Activated gamma-delta T cell (primary cell): ENCODE measurements around the gene MITF.

Source experiments
- DNase-seq: peaks from one replicate; lab custom pipeline; 2025; lab: John Stamatoyannopoulos, UW

MITF gene

DNA sequence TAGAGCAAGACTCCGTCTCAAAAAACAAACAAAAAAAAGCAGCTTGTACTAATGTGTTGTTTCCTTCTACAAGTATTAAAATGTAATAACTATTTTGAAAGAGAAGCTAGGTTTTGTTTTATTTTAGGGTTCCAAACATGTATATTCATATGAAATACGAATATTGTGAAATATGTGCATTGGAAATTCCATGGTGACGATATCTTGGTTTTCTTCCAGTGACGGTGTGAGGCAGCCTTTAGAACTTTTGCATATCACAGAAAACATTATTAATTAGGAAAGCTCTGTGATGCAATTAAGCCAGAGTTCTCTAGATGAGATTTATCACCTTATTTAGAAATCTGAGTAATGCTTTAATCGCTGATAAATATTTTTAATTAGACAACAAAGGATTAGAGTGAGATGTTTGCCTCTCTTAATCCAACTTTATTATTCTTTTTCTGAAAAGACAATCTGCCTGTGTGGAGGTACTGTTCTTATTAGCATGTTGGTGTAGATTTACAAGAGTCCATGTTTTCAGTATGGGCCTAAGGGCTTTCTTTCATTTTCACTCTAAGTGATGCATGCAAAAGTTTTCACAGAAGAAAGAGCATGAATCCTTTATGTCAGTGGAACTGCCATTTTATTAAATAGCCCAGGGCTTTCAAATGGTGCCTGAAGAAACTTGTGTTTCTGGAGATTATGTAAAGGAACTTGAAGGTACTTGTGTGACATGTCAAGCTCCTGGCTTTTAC, 222.6 kb downstream of the MITF start:
- no peak for DNase-seq

DNA sequence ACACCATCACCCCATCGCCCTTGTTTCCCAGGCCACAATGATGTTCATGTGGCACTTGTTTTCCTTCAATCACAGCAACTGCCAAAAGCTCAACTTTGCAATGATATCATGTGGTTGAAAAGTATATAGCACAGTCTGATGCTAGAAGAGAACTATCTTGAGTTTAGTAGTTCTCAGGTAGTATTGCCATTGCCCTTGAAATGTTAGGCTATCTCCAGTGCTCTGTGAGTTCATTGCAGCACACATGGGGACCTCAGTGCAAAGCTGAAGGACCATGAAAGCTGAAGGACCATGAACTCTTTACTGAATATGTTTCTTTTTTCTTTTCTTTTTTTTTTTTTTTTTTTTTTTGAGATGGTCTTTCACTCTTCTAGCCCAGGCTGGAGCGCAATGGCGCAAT, 224.4 kb downstream of the MITF start:
- no peak for DNase-seq

GRCh38 chr3:69967156-69967555, 227.9 kb downstream of the MITF start:
- DNase-seq: no peak

DNA sequence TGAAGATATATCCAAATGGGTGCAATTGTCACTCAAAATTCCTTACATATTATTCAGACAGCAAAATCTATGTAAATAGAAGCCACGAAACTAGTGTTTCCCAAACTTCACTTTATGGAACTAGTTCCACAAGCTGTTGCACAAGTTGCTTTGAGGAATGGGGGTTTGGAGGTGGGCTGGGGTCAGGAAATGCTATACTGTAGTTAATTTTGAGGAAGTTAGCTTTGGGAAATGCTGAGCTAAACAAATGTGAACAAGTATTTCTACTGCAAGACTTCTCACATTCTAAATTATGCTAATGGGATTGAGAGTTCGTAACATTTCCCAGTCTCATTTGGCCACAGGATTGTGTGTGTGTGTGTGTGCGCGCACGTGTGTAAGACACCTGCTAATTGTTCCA, 231.6 kb downstream of the MITF start:
- no peak for DNase-seq

- no peak for DNase-seq
These were observed 233.4 kb downstream of the MITF start for GRCh38 chr3:69972672-69973071.

- no peak for DNase-seq
These were observed 236.8 kb downstream of the MITF start for GRCh38 chr3:69976021-69976420.

DNA sequence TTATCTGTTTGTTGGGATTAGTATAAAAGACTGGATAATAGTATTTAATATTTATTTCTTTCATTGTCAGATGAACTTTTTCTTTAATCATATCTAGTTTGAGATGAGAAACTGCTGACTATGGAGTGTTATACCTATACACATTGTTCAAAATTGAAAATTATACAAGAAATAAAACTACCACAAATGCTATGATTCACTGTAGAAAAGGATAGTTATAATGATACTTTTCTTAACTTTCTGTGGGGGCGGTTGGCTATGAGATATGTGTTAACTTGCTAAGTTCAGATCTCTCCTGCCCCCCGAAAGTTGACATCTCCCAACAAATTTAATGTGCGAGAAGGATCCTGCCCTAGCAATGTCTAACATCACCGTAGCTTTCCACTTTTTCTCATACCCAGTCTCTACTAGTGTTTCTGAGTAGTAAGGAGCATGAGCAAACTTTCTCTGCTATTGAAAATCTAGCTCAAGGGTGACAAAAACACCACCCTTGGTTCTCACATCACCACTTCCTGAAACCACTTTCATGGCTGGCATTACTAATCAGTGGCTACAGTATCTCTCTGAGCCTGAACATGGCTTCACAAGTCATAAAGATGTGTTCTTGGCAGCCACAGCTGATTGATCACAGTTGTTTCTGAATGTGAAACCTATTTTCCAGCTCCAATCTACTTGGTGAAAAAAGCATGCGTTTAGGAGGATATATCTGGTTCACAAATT, 244.4 kb downstream of the MITF start:
- DNase-seq: no peak

- DNase-seq: no peak
These were observed 246.0 kb downstream of the MITF start for GRCh38 chr3:69985266-69985665.

DNA sequence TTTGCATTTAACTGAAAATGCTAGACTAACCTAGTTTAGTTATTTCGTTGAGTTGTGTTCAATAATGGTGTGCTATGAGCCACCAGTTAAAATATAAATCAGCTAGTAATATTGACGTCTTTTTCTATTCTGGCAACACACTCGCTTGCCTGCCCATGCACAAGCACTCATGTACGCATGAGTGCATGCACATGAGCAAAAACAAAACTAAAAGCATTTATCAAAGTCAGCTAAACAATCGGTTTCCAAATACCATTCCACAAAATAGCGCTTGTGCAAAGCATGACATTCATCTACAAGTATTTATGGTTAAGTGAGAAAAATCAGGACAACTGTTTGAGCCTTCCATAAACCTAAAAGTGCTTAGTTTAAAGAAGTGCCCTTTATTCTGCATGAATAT, 247.2 kb downstream of the MITF start:
- no peak for DNase-seq

DNA sequence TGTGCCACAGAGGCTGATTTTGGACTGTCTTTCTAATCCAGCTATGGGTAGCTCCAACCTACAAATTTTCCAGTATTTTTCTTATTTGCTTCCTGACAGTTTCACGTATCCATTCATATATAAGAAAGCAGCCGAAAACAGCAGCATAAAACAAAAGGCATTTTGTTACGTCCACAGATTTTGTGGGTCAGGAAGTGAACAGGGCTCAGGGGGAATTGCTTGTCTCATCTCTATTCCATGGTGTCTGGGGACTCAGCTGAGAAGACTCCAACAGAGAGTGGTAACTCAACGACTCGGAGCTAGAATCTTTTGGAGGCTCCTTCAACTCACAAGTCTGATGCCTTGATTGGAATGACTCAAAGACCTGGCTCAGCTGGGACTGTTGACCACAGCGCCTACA, 248.6 kb downstream of the MITF start:
- no peak for DNase-seq

DNA sequence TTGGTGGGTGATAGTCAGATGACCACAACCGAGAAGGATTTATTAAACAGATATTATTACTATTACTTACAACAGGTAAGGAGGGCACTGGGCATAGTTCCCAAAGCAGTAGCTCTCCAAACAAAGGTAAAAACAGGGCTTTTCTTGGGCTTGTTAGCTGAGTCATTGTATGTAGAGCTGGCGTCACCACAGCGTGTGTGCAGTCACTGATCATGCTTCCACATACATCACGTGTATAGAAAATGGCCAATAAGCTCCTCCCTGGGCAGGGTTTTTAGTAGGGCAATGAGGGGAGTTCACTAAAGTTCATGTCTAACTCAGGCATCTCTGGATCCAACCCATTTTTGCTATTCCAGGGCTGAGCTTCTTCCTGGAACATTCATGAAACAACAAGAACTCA, 254.5 kb downstream of the MITF start:
- DNase-seq: no peak

GRCh38 chr3:69994919-69995318, 255.7 kb downstream of the MITF start:
- DNase-seq: no peak

- DNase-seq: no peak
These were observed 258.5 kb downstream of the MITF start for GRCh38 chr3:69997631-69998307.

DNA sequence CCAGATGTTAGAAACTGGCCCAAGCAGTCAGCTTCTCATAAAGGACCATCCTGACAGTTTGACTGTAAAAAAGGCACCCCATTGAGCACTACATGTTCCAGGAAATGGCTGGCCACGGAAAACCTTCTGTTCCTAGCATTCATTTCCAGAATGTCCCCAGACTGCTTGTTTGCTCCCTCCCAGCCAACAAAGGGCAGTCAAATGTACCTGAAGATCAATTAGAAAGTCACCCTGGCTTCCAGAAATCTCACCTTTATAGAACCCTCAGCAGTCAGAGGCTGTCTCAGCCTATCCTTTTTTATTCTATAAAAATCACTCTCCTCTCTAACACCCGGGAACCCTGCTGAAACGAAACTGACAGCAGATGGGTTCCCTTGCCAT, 259.5 kb downstream of the MITF start:
- DNase-seq: no peak

DNA sequence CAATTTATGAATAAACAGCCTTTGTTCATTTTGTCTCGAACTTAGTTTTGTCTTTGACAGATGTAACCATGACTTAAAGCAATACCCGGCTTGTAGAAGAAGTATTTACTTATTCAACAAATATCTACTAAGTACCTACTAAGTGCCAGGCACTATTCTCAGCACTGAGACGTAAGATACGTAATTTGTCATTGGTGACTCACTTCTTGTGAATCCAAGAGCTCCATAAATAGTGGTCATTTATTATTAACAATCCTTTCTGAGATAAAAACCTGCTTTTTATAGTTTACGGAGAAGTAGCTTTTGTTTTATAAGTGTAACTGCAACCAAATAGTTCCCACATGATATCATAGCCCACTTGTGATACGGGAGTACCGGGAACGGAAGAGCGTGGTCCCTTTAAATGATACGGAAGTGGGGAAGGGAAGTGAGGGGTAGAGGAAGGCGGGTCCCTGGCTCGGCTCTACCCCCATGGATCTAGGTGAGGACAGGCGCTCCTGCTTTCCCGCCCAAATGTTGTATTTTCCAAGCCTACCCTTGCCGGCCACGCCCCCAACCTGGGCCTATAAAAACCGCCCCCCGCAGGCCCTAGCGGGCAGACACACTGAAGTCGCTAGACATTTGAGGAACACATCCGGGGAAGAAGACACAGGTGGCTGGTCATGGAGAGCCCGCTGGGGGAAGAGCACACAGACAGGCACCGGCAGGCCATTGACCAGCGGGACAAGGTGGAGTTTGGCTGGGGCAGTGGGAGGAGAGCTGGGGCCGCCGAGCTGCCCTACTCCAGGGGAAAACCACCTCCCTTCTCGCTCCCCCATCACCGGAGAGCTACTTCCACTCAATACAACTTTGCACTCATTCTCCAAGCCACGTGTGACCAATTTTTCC, 260.1 kb downstream of the MITF start, which contains the start of gene SAMMSON:
Gene SAMMSON (plus strand): TSS at position 594 of the 888 bp plus-strand sequence.
- no peak for DNase-seq

DNA sequence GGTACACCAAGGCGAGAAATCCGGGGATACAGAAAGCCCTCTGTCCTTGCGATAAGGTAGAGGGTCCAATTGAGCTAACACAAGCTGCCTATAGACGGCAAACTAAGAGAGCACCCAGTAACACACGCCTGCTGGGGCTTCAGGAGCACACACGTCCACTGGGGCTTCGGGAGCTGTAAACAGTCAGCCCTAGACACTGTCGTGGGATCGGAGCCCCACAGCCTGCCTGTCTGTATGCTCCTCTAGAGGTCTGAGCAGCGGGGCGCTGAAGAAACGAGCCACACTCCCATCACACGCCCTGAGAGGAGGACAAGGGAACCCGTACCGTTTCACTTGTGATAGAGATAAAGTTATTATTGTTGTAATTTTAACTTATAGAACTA, 260.8 kb downstream of the MITF start:
- no peak for DNase-seq

DNA sequence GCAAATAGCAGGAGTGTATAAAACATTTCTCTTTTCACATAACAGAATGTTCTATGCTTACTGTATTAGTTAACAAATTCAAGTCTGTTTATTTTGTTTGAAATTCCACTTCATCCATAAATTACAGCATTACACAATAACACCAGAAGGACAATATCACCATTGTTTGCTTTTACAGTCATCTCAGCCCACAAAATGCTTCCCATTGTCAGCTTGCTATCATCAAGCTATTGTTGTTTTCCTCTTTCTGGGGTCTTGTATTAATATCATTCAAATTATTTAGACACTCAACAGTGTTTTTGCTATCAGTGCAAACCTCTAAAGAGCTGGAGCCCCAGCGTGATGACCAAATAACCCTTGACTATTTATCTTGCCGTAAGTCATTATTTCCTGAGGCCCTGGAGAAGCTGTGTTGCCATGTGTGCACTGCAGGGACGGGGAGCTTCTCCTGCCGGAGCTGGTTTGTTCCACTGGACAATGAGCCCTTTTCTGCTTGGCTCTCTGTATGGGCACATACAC, 261.4 kb downstream of the MITF start:
- DNase-seq: no peak

GRCh38 chr3:70003119-70003518, 263.9 kb downstream of the MITF start:
- no peak for DNase-seq

DNA sequence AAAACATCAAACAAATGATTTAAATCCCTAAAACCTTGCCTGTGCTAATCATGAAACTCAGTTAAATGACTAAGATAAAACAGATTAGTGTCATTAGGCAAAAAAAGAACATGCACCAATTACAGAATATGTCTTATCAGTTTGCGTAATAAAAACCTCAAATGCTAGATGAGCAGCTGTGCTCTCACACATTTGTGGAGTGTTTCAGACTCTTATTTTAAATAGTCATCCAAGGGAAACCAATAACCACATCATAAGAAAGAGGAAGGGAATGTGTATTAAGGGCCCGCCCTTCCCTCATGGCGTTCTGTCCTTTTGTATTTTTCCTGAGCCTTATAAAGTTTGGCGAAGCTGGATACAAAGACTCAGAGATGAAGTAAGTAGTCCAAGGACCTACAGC, 266.8 kb downstream of the MITF start:
- no peak for DNase-seq

DNA sequence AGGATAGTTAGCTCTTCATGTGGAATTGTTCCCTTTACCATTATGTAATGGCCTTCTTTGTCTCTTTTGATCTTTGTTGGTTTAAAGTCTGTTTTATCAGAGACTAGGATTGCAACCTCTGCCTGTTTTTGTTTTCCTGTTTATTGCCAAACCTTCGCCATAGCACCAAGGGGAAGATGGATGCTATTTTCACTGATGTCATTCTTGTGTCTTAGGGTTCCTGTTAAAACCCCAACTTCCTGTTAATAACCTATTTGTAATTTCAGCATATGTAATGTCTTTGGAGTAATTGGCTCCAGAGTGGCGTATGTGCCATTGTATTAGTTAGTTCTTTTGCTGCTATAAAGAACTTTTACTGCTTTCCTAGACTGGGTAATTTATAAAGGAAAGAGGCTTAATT, 271.1 kb downstream of the MITF start:
- no peak for DNase-seq

DNA sequence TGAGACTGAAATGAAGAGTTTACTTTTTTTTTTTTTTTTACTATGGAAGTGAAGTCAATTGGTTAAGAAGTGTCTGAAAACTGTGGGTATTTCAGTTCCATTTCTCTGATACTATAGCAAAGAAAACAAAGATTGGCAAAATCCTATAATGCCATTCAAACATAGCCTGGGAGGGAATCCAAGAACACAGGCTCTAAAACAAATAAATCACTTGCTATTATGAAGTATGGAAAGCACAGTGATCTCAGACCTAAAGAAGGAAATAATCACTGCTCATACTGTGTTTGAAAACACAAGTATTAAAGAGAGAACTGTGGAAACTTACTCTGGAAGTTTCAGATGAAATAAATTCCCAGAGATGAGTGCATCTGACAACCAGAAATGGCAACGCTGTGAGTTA, 272.3 kb downstream of the MITF start:
- no peak for DNase-seq
